Liver (tissue), 9 donors: ENCODE measurements around the gene NMS. TPM values are rescaled to one million over a fixed set of nuclear protein-coding genes. Genes with fewer than 3 reads are reported as not detected.

Experiments
- DNase-seq: peaks from one replicate; pipeline ENCODE4 v3.0.0-alpha.2; 2017; ENCODE audit warnings: low spot score
- H3K27ac ChIP-seq, 2 donors: one replicate each; pipeline ENCODE4 v1.7.0; 2013; ENCODE audit warnings: inconsistent platforms in 2 of 2, low read length in 2 of 2, control low read depth in 1 of 2, low read depth in 1 of 2, mild to moderate bottlenecking in 1 of 2
- H3K27me3 ChIP-seq, 4 donors: one replicate each; pipeline versions ENCODE4 v1.6.1 to v1.7.0; 2013; ENCODE audit warnings: low read length in 3 of 4, inconsistent platforms in 1 of 4, mild to moderate bottlenecking in 1 of 4, moderate library complexity in 1 of 4; ENCODE audit not compliant: control insufficient read depth in 4 of 4, insufficient read depth in 4 of 4
- H3K36me3 ChIP-seq, 4 donors: one replicate each; pipeline versions ENCODE4 v1.6.1 to v1.7.0; 2013; ENCODE audit warnings: low read length in 3 of 4, mild to moderate bottlenecking in 3 of 4, low read depth in 1 of 4, moderate library complexity in 1 of 4; ENCODE audit not compliant: control insufficient read depth in 4 of 4, insufficient read depth in 3 of 4
- H3K4me1 ChIP-seq, 4 donors: one replicate each; pipeline versions ENCODE4 v1.6.1 to v1.7.0; 2013; ENCODE audit warnings: low read length in 3 of 4, mild to moderate bottlenecking in 3 of 4, moderate library complexity in 1 of 4; ENCODE audit not compliant: control insufficient read depth in 4 of 4, insufficient read depth in 4 of 4
- H3K4me3 ChIP-seq, 3 donors: one replicate each; pipeline versions ENCODE4 v1.6.1 to v1.7.0; 2013; ENCODE audit warnings: low read length in 3 of 3, control low read depth in 1 of 3, low read depth in 1 of 3, mild to moderate bottlenecking in 1 of 3
- H3K9ac ChIP-seq, 2 donors: one replicate each; pipeline ENCODE4 v1.7.0; 2013; ENCODE audit warnings: low read length in 2 of 2, mild to moderate bottlenecking in 2 of 2, moderate library complexity in 2 of 2, control low read depth in 1 of 2, low read depth in 1 of 2
- H3K9me3 ChIP-seq, 4 donors: one replicate each; pipeline versions ENCODE4 v1.6.1 to v1.7.0; 2013; ENCODE audit warnings: low read length in 3 of 4; ENCODE audit not compliant: control insufficient read depth in 4 of 4
- FOXA1 ChIP-seq: IDR thresholded peaks from 2 replicates; pipeline ENCODE4 v1.6.1; 2016; ENCODE audit warnings: antibody characterized with exemption
- HNF4A ChIP-seq, 2 donors: conservative IDR thresholded peaks; 2 replicates each; pipeline ENCODE4 v1.6.1; 2016; ENCODE audit warnings: antibody characterized with exemption in 2 of 2, mild to moderate bottlenecking in 2 of 2
- JUND ChIP-seq, 2 donors: IDR thresholded peaks; 2 replicates each; pipeline ENCODE4 v1.6.1; 2016; ENCODE audit warnings: antibody characterized with exemption in 2 of 2
- MAX ChIP-seq: IDR thresholded peaks from 2 replicates; pipeline ENCODE4 v1.6.1; 2016; ENCODE audit warnings: antibody characterized with exemption
- RAD21 ChIP-seq, 2 donors: IDR thresholded peaks; 2 replicates each; pipeline ENCODE4 v1.6.1; 2016; ENCODE audit warnings: antibody characterized with exemption in 2 of 2, mild to moderate bottlenecking in 2 of 2
- REST ChIP-seq: IDR thresholded peaks from 2 replicates; pipeline ENCODE4 v1.6.1; 2016; ENCODE audit warnings: antibody characterized with exemption, mild to moderate bottlenecking
- RXRA ChIP-seq, 2 donors: IDR thresholded peaks; 2 replicates each; pipeline ENCODE4 v1.6.1; 2017 to 2018; ENCODE audit warnings: antibody characterized with exemption in 2 of 2, mild to moderate bottlenecking in 1 of 2
- TAF1 ChIP-seq: conservative IDR thresholded peaks from 2 replicates; pipeline ENCODE4 v1.6.1; 2016; ENCODE audit warnings: antibody characterized with exemption, mild to moderate bottlenecking
- WGBS: extraction: QIAGEN DNeasy Blood & Tissue Kit; methylation state at CpG from one replicate; pipeline ENCODE4 v1.1.7; 2013; 5-methylcytosine and 5-hydroxymethylcytosine counted together
- polyA plus RNA-seq, 2 donors: library from polyadenylated mRNA; stranded (reverse) in 1 of 2; unstranded in 1 of 2; fragments of 200-250 nt in 1 of 2; fragments of >200 nt in 1 of 2; fragmentation: Nextera tagmentation in 1 of 2; extraction: Ambion mirVana in 1 of 2; gene quantifications; one replicate each; pipeline versions ENCODE4 v1.2.1 to v1.2.3, GENCODE V29; 2013 to 2015
- total RNA-seq, 2 donors: library from RNA; depleted of rRNA; stranded (reverse); fragments of >200 nt; gene quantifications; one replicate each; pipeline ENCODE4 v1.2.3, GENCODE V29; 2014
- donor health status: healthy.
- donor health status: healthy.
- donor health status: healthy.
- donor health status: healthy.
- donor health status: healthy.

Gene NMS
- total and polyA plus RNA-seq, 4 donors, result not detected

- H3K4me1 ChIP-seq, result no peaks in the 10 kb centered on the region
- no peak for TF ChIP-seq HNF4A (conservative IDR thresholded peaks at IDR 0.05)
- no peak for TF ChIP-seq RAD21 (IDR thresholded peaks at IDR 0.05)
- no peak for TF ChIP-seq FOXA1
- TF ChIP-seq REST, result no peak
- TF ChIP-seq MAX, result no peak
- no peak for TF ChIP-seq TAF1
- TF ChIP-seq RXRA (IDR thresholded peaks at IDR 0.05), result no peak
- no peak for TF ChIP-seq JUND (IDR thresholded peaks at IDR 0.05)
- WGBS, result 87% methylated on average over 8 of the region's 8 CpGs
- no peak overlapping the region for H3K9ac ChIP-seq
- DNase-seq, result no peak
- H3K9me3 ChIP-seq, result peaks cover 0 to under 1% (median 0%) of the 10 kb centered on the region in 4 donors
- no peaks in the 10 kb centered on the region for H3K36me3 ChIP-seq
- H3K27me3 ChIP-seq, result no peaks in the 10 kb centered on the region
- H3K27ac ChIP-seq, result no peak overlapping the region
- no peak overlapping the region for H3K4me3 ChIP-seq
These were observed 58.9 kb downstream of the NMS start for GRCh38 chr2:100529176-100529575.

GRCh38 chr2:100529900-100530299, 59.6 kb downstream of the NMS start:
- WGBS, result 75% methylated on average over 6 of the region's 6 CpGs
- DNase-seq, result no peak

More at GRCh38 chr2:100529900-100530299, 59.6 kb downstream of the NMS start:
- no peaks in the 10 kb centered on the region for H3K4me1 ChIP-seq
- H3K27ac ChIP-seq, result no peak overlapping the region
- H3K36me3 ChIP-seq, result no peaks in the 10 kb centered on the region
- no peaks in the 10 kb centered on the region for H3K27me3 ChIP-seq
- H3K9ac ChIP-seq, result no peak overlapping the region
- H3K9me3 ChIP-seq, result peaks cover 0 to 3% (median 0%) of the 10 kb centered on the region in 4 donors
- TF ChIP-seq RAD21 (IDR thresholded peaks at IDR 0.05), result no peak
- no peak overlapping the region for H3K4me3 ChIP-seq

Other genes starting within 250 kb of the NMS start
- gene LONRF2, start 148.0 kb upstream of the NMS start, total RNA-seq, result 1 to 10 TPM in 1 of 2 donors, under 1 TPM in 1; 0.23 to 3.7 TPM
- under 1 TPM; 0.06 to 0.24 TPM for gene LONRF2, start 148.0 kb upstream of the NMS start, polyA plus RNA-seq
- gene CHST10, start 52.8 kb upstream of the NMS start, total RNA-seq, result 1 to 10 TPM; 1.5 to 5.2 TPM
- gene CHST10, start 52.8 kb upstream of the NMS start, polyA plus RNA-seq, result under 1 TPM; 0.11 to 0.47 TPM
- 1 to 10 TPM; 4.2 to 5.0 TPM for gene PDCL3, start 92.5 kb downstream of the NMS start, total RNA-seq
- 10 to 100 TPM in 1 of 2 donors, 1 to 10 TPM in 1; 8.9 to 12.3 TPM for gene PDCL3, start 92.5 kb downstream of the NMS start, polyA plus RNA-seq